ENCODE results near the gene MFN2.
"Not testable (repeated sequence)": the region's sequence is repeated elsewhere in the genome, so short reads cannot be mapped to it uniquely, and the experiment has no call there.

The MFN2 gene

GRCh38 chr1:11999236-11999635 lies 19.0 kb downstream of the MFN2 start:
- no peak for DNase-seq (ENCODE audit: low spot score)

- DNase-seq (ENCODE audit: low spot score), result peak; percentile 67
Observed at GRCh38 chr1:12001249-12001917, 21.1 kb downstream of the MFN2 start.

- DNase-seq (ENCODE audit: low spot score), result no peak
Observed at GRCh38 chr1:12001996-12002493, 21.8 kb downstream of the MFN2 start.

GRCh38 chr1:12003762-12004161 lies 23.5 kb downstream of the MFN2 start:
- DNase-seq (ENCODE audit: low spot score), result no peak

GRCh38 chr1:12005488-12006166 lies 25.4 kb downstream of the MFN2 start:
- no peak for DNase-seq (ENCODE audit: low spot score)

GRCh38 chr1:12006167-12006921 lies 26.1 kb downstream of the MFN2 start:
- DNase-seq (ENCODE audit: low spot score), result no peak

DNA sequence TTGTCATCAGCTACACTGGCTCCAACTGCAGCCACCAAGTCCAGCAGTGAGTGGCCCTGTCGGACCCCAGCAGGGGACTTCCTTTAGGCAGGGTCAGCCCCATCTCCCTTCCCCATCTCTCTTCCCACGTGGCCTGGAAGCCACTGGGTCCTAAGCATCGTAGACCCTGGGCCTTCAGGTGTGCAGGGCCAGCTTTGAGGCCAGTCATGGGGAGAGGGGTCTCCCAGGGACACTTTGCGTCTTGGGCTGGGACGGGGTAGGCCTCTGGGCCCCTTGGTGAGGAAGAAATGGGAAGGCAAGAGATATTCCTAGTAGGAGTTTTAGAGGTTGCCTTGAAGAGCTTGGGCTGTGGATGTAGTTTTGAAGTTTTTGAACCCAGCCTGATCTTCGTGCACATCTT lies 27.0 kb downstream of the MFN2 start:
- DNase-seq (ENCODE audit: low spot score), result no peak

- DNase-seq (ENCODE audit: low spot score), result not testable (repeated sequence)
Observed at GRCh38 chr1:12008355-12008754, 28.1 kb downstream of the MFN2 start.

DNA sequence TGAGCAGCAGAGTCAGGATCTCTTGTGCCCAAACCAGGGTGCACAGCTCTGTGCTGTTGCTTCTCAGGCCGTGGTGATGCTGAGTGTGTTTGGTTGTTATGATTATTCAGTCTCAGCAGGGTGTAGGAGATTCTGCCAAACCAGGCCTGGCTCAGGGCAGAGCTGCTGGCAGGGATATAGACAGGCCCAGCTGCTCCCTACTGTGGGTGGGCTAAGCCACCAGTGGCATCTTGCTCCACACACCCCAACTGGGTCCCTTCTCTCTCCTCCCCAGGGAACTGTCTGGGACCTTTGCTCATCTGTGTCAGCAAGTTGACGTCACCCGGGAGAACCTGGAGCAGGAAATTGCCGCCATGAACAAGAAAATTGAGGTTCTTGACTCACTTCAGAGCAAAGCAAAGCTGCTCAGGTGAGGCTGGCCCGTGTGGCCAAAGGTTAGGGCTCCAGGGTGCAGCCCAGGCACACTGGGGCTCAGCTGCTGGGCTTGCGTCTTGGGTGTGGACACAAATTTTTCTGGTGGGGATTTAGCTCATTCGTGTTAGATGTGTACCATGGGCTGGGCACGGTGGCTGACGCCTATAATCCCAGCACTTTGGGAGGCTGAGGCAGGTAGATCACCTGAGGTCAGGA lies 29.2 kb downstream of the MFN2 start:
- no peak for DNase-seq (ENCODE audit: low spot score)

DNA sequence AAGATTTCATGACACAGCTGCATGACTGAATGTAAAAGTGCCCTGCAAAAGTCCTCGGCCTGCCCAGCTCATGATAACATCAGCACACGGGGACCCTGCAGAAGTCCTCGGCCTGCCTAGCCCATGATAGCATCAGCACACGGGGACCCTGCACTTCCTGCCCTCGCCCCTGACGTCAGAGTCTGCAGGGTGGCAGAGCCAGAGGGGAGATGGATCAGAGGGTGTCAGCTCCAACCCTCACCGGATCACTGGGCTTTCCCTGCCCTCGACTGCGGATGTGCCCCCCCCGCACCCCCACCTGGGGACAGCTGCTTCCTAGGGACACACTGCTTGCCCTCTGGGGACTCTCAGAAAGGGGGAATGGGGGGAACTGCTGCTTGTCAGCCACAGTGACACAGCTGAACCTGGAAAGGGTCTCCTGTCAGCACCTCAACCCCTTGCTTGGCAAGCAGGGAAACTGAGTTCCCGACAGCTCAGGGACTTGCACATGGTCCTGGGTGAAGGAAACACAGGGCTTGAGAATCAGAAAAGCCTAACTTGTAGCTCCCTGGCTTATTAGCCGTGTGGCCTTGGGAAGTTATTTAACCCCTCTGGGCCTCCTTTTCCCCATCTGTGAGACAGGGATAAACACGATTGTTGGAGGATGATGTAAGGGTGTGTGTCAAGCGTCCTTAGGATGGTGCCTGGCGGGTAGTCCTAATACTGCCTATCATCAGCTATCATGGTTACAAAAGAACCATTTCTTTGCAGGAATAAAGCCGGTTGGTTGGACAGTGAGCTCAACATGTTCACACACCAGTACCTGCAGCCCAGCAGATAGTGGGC lies 30.7 kb downstream of the MFN2 start:
- no peak for DNase-seq (ENCODE audit: low spot score)

DNA sequence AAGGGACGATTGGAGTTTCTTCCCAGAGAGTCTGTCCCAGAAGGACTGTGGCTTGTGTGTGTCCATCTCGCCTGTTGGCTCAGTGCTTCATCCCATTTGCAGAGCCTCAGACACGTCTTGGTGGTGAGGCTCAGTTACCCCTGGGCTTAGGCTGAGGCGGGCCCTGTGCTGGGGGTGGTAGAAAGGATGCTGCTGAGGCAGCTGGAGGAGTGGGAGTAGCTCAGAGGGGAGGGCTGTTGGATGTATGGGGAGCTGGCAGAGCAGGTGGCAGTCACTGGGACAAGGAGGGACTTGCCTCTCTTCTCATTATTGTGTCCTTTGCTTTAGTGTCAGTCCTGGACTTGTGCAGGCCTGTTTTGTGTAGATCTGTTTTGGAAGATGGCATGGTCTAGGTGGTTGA lies 31.8 kb downstream of the MFN2 start:
- no peak for DNase-seq (ENCODE audit: low spot score)

DNA sequence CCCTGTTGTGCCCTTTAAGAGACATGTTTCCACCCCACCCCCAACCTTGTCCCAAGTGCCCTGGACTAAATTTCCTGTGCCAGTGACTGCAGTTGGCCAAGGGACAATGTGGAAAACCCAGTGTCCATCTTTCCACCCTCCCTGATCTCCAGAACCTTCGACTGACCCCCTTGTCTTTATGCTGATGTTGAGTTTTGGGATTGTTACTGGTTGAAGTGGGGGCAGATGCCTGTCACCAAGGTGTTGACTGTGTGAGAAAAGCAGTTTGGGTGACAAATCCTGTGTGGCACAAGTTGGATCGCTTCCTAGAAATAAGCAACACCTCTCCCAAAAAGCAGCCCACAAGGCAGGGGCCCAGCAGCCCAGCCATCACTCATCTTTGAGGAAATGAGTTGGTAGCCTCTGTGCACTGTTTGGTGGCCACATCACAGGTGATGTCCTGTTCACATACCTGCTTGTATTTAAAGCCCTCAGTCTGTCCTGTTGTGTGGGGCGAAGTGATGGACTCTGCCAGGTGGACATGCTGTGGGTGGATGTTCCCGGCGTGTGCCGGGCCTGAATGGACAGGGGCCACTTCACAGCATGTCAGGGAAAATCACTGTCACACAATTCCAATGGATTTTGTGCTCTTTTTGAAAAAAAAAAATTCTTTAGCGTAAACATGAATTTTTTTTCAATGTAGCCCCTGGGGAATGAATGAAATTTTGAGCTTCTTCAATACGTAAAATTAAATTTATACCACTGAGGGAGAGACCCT lies 32.5 kb downstream of the MFN2 start:
- no peak for DNase-seq (ENCODE audit: low spot score)

DNA sequence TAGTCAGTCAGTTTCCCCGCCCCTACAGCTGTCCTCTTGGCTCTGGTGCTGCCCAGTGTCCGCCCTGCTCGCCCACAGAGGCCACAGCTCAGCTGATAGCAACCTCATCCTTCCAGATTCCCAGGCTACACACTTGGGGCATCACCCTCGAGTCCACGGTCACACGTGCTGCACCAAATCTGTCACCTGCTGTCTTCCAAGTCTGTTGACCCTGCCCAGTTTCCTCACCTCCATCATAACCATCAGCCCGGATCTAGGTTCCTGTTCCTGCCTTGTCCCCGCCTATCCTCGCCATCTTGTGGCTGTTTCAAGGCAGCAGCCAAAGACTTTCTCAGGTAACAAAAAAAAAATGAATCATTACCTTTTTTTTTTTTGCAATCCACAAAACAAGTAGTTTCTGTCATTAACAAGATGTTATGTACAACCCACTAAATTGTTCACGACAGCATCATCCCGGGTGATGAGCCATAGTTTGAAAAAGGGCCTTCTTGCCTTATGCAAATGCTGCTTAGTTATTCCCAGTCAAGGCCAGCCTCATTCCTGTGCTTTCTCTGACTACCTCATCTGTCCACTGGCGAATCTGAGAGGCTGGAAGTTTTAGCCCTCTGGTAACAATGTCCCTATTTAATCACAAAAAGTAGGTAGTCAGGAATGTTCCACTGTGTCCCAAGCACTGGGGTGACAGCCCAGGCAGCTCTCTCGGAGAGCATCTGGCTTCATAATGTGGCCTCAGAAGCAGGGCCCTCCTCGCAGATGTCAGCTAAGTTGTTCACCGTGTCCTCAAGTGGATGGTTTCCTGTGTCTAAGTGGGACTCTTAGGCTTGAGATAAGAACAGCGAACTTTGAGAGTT lies 34.1 kb downstream of the MFN2 start:
- DNase-seq (ENCODE audit: low spot score), result no peak

- no peak for DNase-seq (ENCODE audit: low spot score)
Observed at GRCh38 chr1:12015001-12015491, 34.8 kb downstream of the MFN2 start.

DNA sequence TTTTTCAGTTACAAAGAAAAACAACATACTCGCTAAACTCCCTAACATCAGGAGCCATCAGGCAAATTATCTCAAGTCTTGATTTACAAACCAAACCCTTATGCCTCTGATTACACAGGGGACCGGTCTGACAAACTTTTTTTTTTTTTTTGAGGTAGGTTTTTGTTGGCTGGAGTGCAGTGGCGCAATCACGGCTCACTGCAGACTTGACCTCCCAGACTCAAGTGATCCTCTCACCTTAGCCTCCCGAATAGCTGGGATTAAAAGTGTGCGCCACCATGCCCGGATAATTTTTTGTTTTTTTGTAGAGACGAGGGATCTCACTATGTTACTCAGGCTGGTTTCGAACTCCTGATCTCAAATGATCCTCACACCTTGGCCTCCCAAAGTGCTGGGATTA lies 35.3 kb downstream of the MFN2 start:
- no peak for DNase-seq (ENCODE audit: low spot score)

GRCh38 chr1:12016182-12016581 lies 35.9 kb downstream of the MFN2 start:
- DNase-seq (ENCODE audit: low spot score), result no peak

DNA sequence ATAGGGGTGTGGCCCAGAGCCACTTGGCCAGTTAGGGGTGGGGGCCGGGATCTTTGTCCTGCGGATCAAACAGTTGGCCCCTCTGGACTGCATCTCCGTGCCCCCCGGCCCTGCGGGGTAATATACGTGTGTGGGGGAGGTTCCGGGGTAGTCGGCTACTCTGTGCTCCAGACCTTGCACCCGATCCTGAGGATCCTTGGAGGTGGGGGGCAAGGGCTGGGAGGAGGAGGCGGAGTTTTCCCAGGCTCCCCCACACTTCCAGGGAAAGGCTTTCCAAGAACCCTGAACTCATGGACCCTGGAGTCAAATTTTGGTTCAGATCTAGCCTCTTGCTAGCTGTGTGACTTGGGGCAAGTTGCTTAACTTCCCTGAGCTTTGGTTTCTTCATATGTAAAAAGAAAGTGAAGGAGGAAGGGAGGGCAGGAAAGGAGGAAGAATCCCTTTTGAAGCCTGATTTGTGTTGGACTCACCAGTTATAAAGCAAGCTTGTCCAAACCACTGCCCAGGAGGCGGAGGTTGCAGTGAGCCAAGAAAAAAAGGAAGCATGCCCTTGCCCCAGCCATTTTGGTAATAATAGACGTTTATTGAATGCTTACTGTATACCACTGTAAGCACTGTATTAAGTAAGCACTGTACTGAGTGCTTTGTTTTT lies 39.7 kb downstream of the MFN2 start:
- DNase-seq (ENCODE audit: low spot score), result no peak

GRCh38 chr1:12021616-12022015 lies 41.4 kb downstream of the MFN2 start:
- no peak for DNase-seq (ENCODE audit: low spot score)

DNA sequence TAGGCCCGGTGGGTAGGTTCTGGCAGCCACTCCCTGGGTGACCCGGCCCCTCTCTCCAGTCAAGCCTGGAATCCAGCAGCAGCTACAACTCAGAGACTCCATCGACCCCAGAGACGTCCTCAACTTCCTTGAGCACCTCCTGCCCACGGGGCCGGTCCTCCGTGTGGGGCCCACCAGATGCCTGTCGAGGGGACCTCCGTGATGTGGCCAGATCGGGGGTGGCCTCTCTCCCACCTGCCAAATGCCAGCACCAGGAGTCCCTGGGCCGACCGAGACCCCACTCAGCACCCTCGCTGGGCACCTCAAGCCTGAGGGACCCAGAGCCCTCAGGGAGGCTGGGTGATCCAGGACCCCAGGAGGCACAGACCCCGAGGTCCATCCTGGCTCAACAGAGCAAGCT lies 41.8 kb downstream of the MFN2 start:
- DNase-seq (ENCODE audit: low spot score), result no peak

All from ecto neural progenitor cell (in vitro differentiated cells).